ENCODE measurements around the gene RTTN. TPM values are rescaled to one million over a fixed set of nuclear protein-coding genes. Genes with fewer than 3 reads are reported as not detected.
A peak's percentile ranks its signal among the peaks of the same experiment; 100 is the strongest.

RTTN gene
- total and polyA plus RNA-seq, 2 of the 4 experiments (the other 2 are of a cell fraction) = 5.8 to 19.9 TPM

DNA sequence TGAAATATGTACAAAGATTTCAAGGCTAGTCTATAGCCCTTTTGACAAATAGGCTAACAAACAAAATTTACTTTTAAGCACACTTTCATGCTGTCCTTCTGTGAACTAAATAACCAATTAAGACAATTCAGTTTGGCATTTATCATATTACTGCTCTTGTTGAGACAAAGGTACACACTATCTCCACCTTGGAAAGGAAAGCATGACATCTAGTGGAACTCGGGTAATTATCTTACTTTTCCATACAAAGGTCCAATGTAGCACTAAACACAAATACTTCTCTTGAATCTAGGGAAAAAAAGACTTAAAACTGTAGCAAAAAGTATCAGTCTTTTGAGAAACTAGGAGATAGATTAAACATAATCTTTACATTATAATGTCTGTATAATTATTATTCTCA lies 132.8 kb downstream of the RTTN start:
- Histone ChIP-seq H2BK5ac (ENCODE audit: low read depth, low read length, poor library complexity, severe bottlenecking) (no peak overlapping the region), H3K56ac (ENCODE audit: extremely low read depth, insufficient read depth, low read length) (no peak overlapping the region), H2BK120ac (ENCODE audit: low read depth, low read length) (no peak overlapping the region), H2AK9ac (replicated peaks; ENCODE audit: low read depth, low read length, poor library complexity) (no peak overlapping the region), H2AK5ac (ENCODE audit: low read depth, low read length) (no peak overlapping the region), H3K4me1 (ENCODE audit: control insufficient read depth, insufficient read depth, low read length) (peaks cover 2% of the 10 kb centered on the region; the same call in 1 of the 2 replicates), H3K14ac (replicated peaks; ENCODE audit: low read depth, low read length) (no peak overlapping the region), H2AFZ (replicated peaks; ENCODE audit: low read length, poor library complexity) (no peak overlapping the region), H3K27me3 (ENCODE audit: control insufficient read depth, insufficient read depth, low read length) (no peaks in the 10 kb centered on the region), H2BK20ac (ENCODE audit: low read depth, low read length) (no peak overlapping the region), H3K23ac (ENCODE audit: low read depth, low read length) (no peak overlapping the region), H3K4ac (ENCODE audit: low read depth, low read length) (no peak overlapping the region), H3K9me1 (ENCODE audit: insufficient read depth, low read length) (peaks cover 3% of the 10 kb centered on the region; the same call in 1 of the 2 replicates), H4K5ac (ENCODE audit: low read depth, low read length) (no peak overlapping the region), H4K91ac (ENCODE audit: insufficient read depth, low read depth, low read length) (no peak overlapping the region), H4K20me1 (ENCODE audit: insufficient read depth, low read length) (no peaks in the 10 kb centered on the region), H3K9ac (ENCODE audit: low read depth, low read length) (no peak overlapping the region), H3K79me1 (ENCODE audit: low read depth in 1 of 2, low read length in 2 of 2) (0 out of 4 replicates have a peak, but pooled peaks cover 0 to 3% of the 10 kb centered on the region in 2 experiments), H3K4me3 (ENCODE audit: insufficient read depth, low read depth, low read length) (no peak overlapping the region), H4K8ac (ENCODE audit: low read depth in 2 of 2, low read length in 2 of 2) (no peak overlapping the region), H3K9me3 (ENCODE audit: control insufficient read depth, insufficient read depth, low read length) (no peaks in the 10 kb centered on the region), H3K36me3 (ENCODE audit: control insufficient read depth, insufficient read depth, low read length) (no peaks in the 10 kb centered on the region), H2BK15ac (ENCODE audit: low read depth, low read length) (no peak overlapping the region), H3K4me2 (ENCODE audit: low read depth, low read length) (no peak overlapping the region), H3K27ac (ENCODE audit: insufficient read depth, low read length) (no peak overlapping the region), H3K18ac (ENCODE audit: low read depth, low read length) (no peak overlapping the region)
- no TSS peak for BruUV-seq (replicated peaks)
- intact Hi-C loops (cut with micrococcal nuclease) (loop anchor here (5.0 to 10.0 kb wide), 8 partner anchors 228 to 1225 kb away; partner anchors contain the start of gene DOK6), dilution Hi-C loops (cut with HindIII; ENCODE audit: low sequenced_read_pairs, unreplicated experiment) (no loop called here), in situ Hi-C loops (cut with MboI; ENCODE audit: low sequenced_read_pairs) (no loop called here)
- WGBS, 2 experiments (ENCODE audit: extremely low coverage in 2 of 2, insufficient read length in 1 of 2) = no CpG with 5 or more reads among the region's 1 CpG
- CTCF ChIA-PET = no interaction called here
- DNase-seq (peak; percentile 50), ATAC-seq (ENCODE audit: low read depth) (peak; percentile 39; the same call in 1 of the 2 replicates)
- POLR2A ChIA-PET (ENCODE audit: unreplicated experiment) = no interaction called here
- TF ChIP-seq, protein P1, sequence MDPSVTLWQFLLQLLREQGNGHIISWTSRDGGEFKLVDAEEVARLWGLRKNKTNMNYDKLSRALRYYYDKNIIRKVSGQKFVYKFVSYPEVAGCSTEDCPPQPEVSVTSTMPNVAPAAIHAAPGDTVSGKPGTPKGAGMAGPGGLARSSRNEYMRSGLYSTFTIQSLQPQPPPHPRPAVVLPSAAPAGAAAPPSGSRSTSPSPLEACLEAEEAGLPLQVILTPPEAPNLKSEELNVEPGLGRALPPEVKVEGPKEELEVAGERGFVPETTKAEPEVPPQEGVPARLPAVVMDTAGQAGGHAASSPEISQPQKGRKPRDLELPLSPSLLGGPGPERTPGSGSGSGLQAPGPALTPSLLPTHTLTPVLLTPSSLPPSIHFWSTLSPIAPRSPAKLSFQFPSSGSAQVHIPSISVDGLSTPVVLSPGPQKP (IDR thresholded peaks at IDR 0.05; ENCODE audit: borderline replicate concordance, low read depth, low read length) = no peak
- TF ChIP-seq MAFK (IDR thresholded peaks at IDR 0.05; ENCODE audit: low read depth, low read length) (no peak), SMC3 (IDR thresholded peaks at IDR 0.05; ENCODE audit: low read depth, low read length) (peak; percentile 39; the same call in 1 of the 2 replicates), RAD21 (IDR thresholded peaks at IDR 0.05; ENCODE audit: low read length) (peak; percentile 74)
- TF ChIP-seq, protein P2, sequence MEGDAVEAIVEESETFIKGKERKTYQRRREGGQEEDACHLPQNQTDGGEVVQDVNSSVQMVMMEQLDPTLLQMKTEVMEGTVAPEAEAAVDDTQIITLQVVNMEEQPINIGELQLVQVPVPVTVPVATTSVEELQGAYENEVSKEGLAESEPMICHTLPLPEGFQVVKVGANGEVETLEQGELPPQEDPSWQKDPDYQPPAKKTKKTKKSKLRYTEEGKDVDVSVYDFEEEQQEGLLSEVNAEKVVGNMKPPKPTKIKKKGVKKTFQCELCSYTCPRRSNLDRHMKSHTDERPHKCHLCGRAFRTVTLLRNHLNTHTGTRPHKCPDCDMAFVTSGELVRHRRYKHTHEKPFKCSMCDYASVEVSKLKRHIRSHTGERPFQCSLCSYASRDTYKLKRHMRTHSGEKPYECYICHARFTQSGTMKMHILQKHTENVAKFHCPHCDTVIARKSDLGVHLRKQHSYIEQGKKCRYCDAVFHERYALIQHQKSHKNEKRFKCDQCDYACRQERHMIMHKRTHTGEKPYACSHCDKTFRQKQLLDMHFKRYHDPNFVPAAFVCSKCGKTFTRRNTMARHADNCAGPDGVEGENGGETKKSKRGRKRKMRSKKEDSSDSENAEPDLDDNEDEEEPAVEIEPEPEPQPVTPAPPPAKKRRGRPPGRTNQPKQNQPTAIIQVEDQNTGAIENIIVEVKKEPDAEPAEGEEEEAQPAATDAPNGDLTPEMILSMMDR (conservative IDR thresholded peaks at IDR 0.05; ENCODE audit: low read depth, low read length) = peak; percentile 59
